SK-N-SH (cell line): Measurements from ENCODE around the gene CCDC174. TPM values are rescaled to one million over a fixed set of nuclear protein-coding genes. Genes with fewer than 3 reads are reported as not detected.

Source experiments
- CTCF ChIA-PET: fragments of 300-600, 350-600 bp; formaldehyde crosslinking; extraction: SDS; loops from one replicate; lab custom pipeline; 2021; lab: Yijun Ruan, JAX
- POLR2A ChIA-PET: fragments of 350-600 bp; sonication (Branson Sonifier 250); formaldehyde crosslinking; extraction: SDS; loops from one replicate; lab custom pipeline; 2020; ENCODE audit warnings: antibody characterized with exemption, inconsistent platforms; lab: Yijun Ruan, JAX
- DNase-seq: peaks from one replicate; pipeline ENCODE4 v3.0.0; 2012
- H2AFZ ChIP-seq: fragments of 200-600 bp; sonication (generic); 2 replicates; pipeline ENCODE4 v1.8.1; 2016; ENCODE audit warnings: antibody characterized with exemption, mild to moderate bottlenecking, low read depth
- H3F3A ChIP-seq: fragments of 200-600 bp; sonication (generic); replicated peaks from 2 replicates; pipeline ENCODE3; 2016; ENCODE audit warnings: antibody characterized with exemption, mild to moderate bottlenecking; ENCODE audit not compliant: insufficient read depth
- H3K27ac ChIP-seq, 2 experiments: fragments of 200-500 bp in 1 of 2; fragments of 200-600 bp in 1 of 2; sonication (Bioruptor generic) in 1 of 2; sonication (generic), shearing (Covaris generic) in 1 of 2; 2 replicates each; pipeline versions ENCODE4 v1.5.1 to v1.6.1; 2014 to 2016; ENCODE audit warnings: low read depth in 2 of 2, inconsistent platforms in 1 of 2, low read length in 1 of 2, mild to moderate bottlenecking in 1 of 2, mixed read lengths in 1 of 2
- H3K27me3 ChIP-seq: fragments of 200-600 bp; sonication (generic), shearing (Covaris generic); 2 replicates; pipeline ENCODE4 v1.6.1; 2016; ENCODE audit warnings: mixed run types; ENCODE audit not compliant: insufficient read depth
- H3K36me3 ChIP-seq, 2 experiments: fragments of 200-500 bp in 1 of 2; fragments of 200-600 bp in 1 of 2; sonication (Bioruptor generic) in 1 of 2; sonication (generic) in 1 of 2; replicated peaks in 1 of 2; 2 replicates each; pipeline versions ENCODE3 to v1.5.1; 2014 to 2016; ENCODE audit warnings: low read length in 1 of 2, mild to moderate bottlenecking in 1 of 2; ENCODE audit not compliant: insufficient read depth in 2 of 2, control insufficient read depth in 1 of 2
- H3K4me1 ChIP-seq, 2 experiments: fragments of 200-500 bp in 1 of 2; fragments of 200-600 bp in 1 of 2; sonication (Bioruptor generic) in 1 of 2; sonication (generic), shearing (Covaris generic) in 1 of 2; 2 replicates each; pipeline versions ENCODE4 v1.5.1 to v1.6.1; 2014 to 2016; ENCODE audit warnings: low read depth in 1 of 2, low read length in 1 of 2, mixed run types in 1 of 2; ENCODE audit not compliant: insufficient read depth in 2 of 2, control insufficient read depth in 1 of 2
- H3K4me2 ChIP-seq: fragments of 200-600 bp; sonication (generic), shearing (Covaris generic); 2 replicates; pipeline ENCODE4 v1.6.1; 2017; ENCODE audit warnings: mixed run types
- H3K4me3 ChIP-seq, 2 experiments: fragments of 200-500 bp in 1 of 2; fragments of 200-600 bp in 1 of 2; sonication (Bioruptor generic) in 1 of 2; sonication (generic), shearing (Covaris generic) in 1 of 2; 2 replicates each; pipeline versions ENCODE4 v1.5.1 to v1.8.1; 2014 to 2016; ENCODE audit warnings: low read depth in 2 of 2, inconsistent platforms in 1 of 2, low read length in 1 of 2, mild to moderate bottlenecking in 1 of 2, mixed read lengths in 1 of 2, moderate library complexity in 1 of 2
- H3K79me2 ChIP-seq: fragments of 200-600 bp; sonication (generic); 2 replicates; pipeline ENCODE4 v1.8.1; 2017; ENCODE audit warnings: mild to moderate bottlenecking; ENCODE audit not compliant: insufficient read depth
- H3K9ac ChIP-seq: fragments of 200-600 bp; sonication (generic); 2 replicates; pipeline ENCODE4 v1.6.1; 2017; ENCODE audit warnings: mixed run types
- H3K9me2 ChIP-seq: fragments of 200-600 bp; sonication (generic); 2 replicates; pipeline ENCODE4 v1.6.1; 2017; ENCODE audit warnings: mixed run types
- H3K9me3 ChIP-seq: fragments of 200-600 bp; sonication (generic); 2 replicates; pipeline ENCODE4 v1.6.1; 2017; ENCODE audit warnings: mixed run types, mild to moderate bottlenecking, moderate library complexity
- H4K20me1 ChIP-seq: fragments of 200-600 bp; sonication (generic); 2 replicates; pipeline ENCODE4 v1.6.1; 2017; ENCODE audit warnings: mild to moderate bottlenecking, mixed run types; ENCODE audit not compliant: insufficient read depth
- CHD2 ChIP-seq: fragments of 150-350 bp; IDR thresholded peaks from 2 replicates; pipeline ENCODE4 v1.6.1; 2018; ENCODE audit warnings: low read length; ENCODE audit not compliant: partially characterized antibody
- EP300 ChIP-seq, 2 experiments: IDR thresholded peaks; 2 replicates each; pipeline versions ENCODE4 v1.4.0 to v1.6.1; 2012; ENCODE audit warnings: borderline replicate concordance in 1 of 2, low read depth in 1 of 2, low read length in 1 of 2
- EZH2phosphoT487 ChIP-seq: fragments of 200-600 bp; sonication (generic); IDR thresholded peaks from 2 replicates; pipeline ENCODE4 v1.6.1; 2017; ENCODE audit warnings: low read depth, mixed run types, mild to moderate bottlenecking, antibody characterized with exemption, moderate library complexity, borderline replicate concordance
- FOXJ3 ChIP-seq: sonication (generic); formaldehyde crosslinking; IDR thresholded peaks from 2 replicates; pipeline ENCODE4 v1.5.1; 2020; ENCODE audit warnings: mild to moderate bottlenecking, missing genetic modification reagents
- GABPA ChIP-seq: IDR thresholded peaks from 2 replicates; pipeline ENCODE4 v1.4.0; 2012; ENCODE audit warnings: low read depth, mild to moderate bottlenecking
- JUND ChIP-seq: IDR thresholded peaks from 2 replicates; pipeline ENCODE4 v1.4.0; 2012
- POLR2AphosphoS5 ChIP-seq: IDR thresholded peaks from 2 replicates; pipeline ENCODE4 v1.6.1; 2012; ENCODE audit warnings: low read depth, low read length
- RAD21 ChIP-seq: IDR thresholded peaks from 2 replicates; pipeline ENCODE4 v1.6.1; 2012; ENCODE audit warnings: mild to moderate bottlenecking, low read length
- RCOR1 ChIP-seq: fragments of 150-350 bp; IDR thresholded peaks from 2 replicates; pipeline ENCODE4 v1.6.1; 2017; ENCODE audit warnings: antibody characterized with exemption, low read length
- RXRA ChIP-seq: IDR thresholded peaks from 2 replicates; pipeline ENCODE4 v1.4.0; 2012; ENCODE audit warnings: low read depth, mild to moderate bottlenecking, borderline replicate concordance
- SIN3A ChIP-seq: IDR thresholded peaks from 2 replicates; pipeline ENCODE4 v1.6.1; 2012; ENCODE audit warnings: low read depth, mild to moderate bottlenecking, low read length, moderate library complexity, borderline replicate concordance
- SMC3 ChIP-seq: IDR thresholded peaks from 2 replicates; pipeline ENCODE4 v1.6.1; 2012; ENCODE audit warnings: low read depth, low read length, improper control_type of control experiment
- TAF1 ChIP-seq: IDR thresholded peaks from 2 replicates; pipeline ENCODE4 v1.6.1; 2012; ENCODE audit warnings: low read depth, mild to moderate bottlenecking, low read length, moderate library complexity, borderline replicate concordance
- TEAD4 ChIP-seq: IDR thresholded peaks from 2 replicates; pipeline ENCODE4 v1.4.0; 2012; ENCODE audit warnings: mild to moderate bottlenecking, borderline replicate concordance; ENCODE audit not compliant: insufficient read depth
- WGBS: methylation state at CpG from one replicate; pipeline ENCODE4 v1.1.6; 2017; ENCODE audit warnings: low lambda C conversion rate; 5-methylcytosine and 5-hydroxymethylcytosine counted together
- polyA plus RNA-seq, 3 experiments: library from polyadenylated mRNA; depleted of rRNA; stranded (reverse); fragments of >200 nt; gene quantifications; 2 replicates each; pipeline ENCODE4 v1.2.3, GENCODE V29; 2012
- TF ChIP-seq, protein P1 (sequence below): fragments of 150-350 bp; IDR thresholded peaks from 2 replicates; pipeline ENCODE4 v1.6.1; 2016; ENCODE audit warnings: mild to moderate bottlenecking, low read depth, low read length

Gene CCDC174
- polyA plus RNA-seq, 1 of the 3 experiments (the other 2 are of a cell fraction), result 6.6 TPM

GRCh38 chr3:14663396-14664135, 12.0 kb downstream of the CCDC174 start:
- POLR2A ChIA-PET, result no interaction called here
- no peak overlapping the region for H3K4me3 ChIP-seq
- H2AFZ ChIP-seq, result no peak overlapping the region
- no peaks in the 10 kb centered on the region for H3K79me2 ChIP-seq
- H3K9ac ChIP-seq, result no peak overlapping the region
- no peaks in the 10 kb centered on the region for H3K9me3 ChIP-seq
- peaks cover 77 to 92% of the 10 kb centered on the region in 2 experiments for H3K36me3 ChIP-seq
- 95% methylated on average over 5 of the region's 5 CpGs for WGBS
- no peak for TF ChIP-seq EZH2phosphoT487
- H3F3A ChIP-seq, result no peaks in the 10 kb centered on the region
- CTCF ChIA-PET, result interaction anchor here (1.1 to 5.6 kb wide), 5 partner anchors 10 to 257 kb away, joined by 3 to 35 read pairs (median 4); partner anchors contain the start of gene C3orf20
- DNase-seq, result no peak
- H3K9me2 ChIP-seq, result no peaks in the 10 kb centered on the region
- H3K4me1 ChIP-seq, result peaks cover 0 to 11% of the 10 kb centered on the region in 2 experiments; a peak in 1 of 4 replicates
- H3K4me2 ChIP-seq, result no peak overlapping the region
- H3K27me3 ChIP-seq, result no peaks in the 10 kb centered on the region
- H4K20me1 ChIP-seq, result no peaks in the 10 kb centered on the region; the same call in 1 of the 2 replicates
- H3K27ac ChIP-seq, result no peak overlapping the region; a peak in 1 of 4 replicates

DNA sequence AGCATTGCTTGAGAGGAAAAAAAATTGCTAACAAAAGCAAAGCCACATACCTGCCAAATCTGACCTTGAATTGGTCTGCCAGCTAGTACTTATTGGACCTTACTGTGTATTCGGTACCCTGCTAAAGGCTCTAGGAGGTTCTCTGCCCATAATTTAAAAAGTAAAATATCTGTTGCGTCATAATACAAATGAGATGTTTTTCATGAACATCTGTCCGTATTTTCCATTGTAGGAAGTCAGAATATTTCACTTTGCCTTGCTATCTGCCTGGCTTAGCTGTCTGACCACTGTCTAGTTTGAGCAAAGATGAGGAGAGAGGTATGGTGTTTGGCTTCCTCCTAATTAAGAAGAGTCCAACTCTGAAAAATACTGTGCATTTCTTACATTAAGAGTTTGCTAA, 12.6 kb downstream of the CCDC174 start:
- TF ChIP-seq CHD2, result no peak
- TF ChIP-seq EZH2phosphoT487, result no peak
- TF ChIP-seq RAD21, result no peak
- no peak for TF ChIP-seq JUND
- TF ChIP-seq, protein P1, sequence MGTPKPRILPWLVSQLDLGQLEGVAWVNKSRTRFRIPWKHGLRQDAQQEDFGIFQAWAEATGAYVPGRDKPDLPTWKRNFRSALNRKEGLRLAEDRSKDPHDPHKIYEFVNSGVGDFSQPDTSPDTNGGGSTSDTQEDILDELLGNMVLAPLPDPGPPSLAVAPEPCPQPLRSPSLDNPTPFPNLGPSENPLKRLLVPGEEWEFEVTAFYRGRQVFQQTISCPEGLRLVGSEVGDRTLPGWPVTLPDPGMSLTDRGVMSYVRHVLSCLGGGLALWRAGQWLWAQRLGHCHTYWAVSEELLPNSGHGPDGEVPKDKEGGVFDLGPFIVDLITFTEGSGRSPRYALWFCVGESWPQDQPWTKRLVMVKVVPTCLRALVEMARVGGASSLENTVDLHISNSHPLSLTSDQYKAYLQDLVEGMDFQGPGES, result no peak
- no peak for TF ChIP-seq TAF1
- no peak for TF ChIP-seq SMC3
- no peak for TF ChIP-seq SIN3A
- TF ChIP-seq GABPA, result no peak
- TF ChIP-seq TEAD4, result no peak
- no peak for TF ChIP-seq FOXJ3 (CRISPR knock-in tag)
- no peak for TF ChIP-seq POLR2AphosphoS5
- TF ChIP-seq EP300 (IDR thresholded peaks at IDR 0.05; ENCODE audit: borderline replicate concordance in 1 of 2, low read depth in 1 of 2, low read length in 1 of 2), result no peak
- no peak for TF ChIP-seq RXRA
- TF ChIP-seq RCOR1, result no peak
- Histone ChIP-seq H3K4me2 (no peak overlapping the region), H4K20me1 (no peaks in the 10 kb centered on the region; the same call in 1 of the 2 replicates), H3K4me3 (no peak overlapping the region), H3K27ac (no peak overlapping the region), H3K9me3 (no peaks in the 10 kb centered on the region), H3K9me2 (no peaks in the 10 kb centered on the region), H3K9ac (no peak overlapping the region), H3K79me2 (no peaks in the 10 kb centered on the region), H3F3A (no peaks in the 10 kb centered on the region), H3K27me3 (no peaks in the 10 kb centered on the region), H3K36me3 (peaks cover 73 to 92% of the 10 kb centered on the region in 2 experiments), H2AFZ (no peak overlapping the region), H3K4me1 (peaks cover 0 to 8% of the 10 kb centered on the region in 2 experiments; a peak in 1 of 4 replicates)
- 93% methylated on average over 3 of the region's 3 CpGs for WGBS
- DNase-seq, result no peak
- ChIA-PET POLR2A (no interaction called here), CTCF (interaction anchor here (1.2 to 5.6 kb wide), 3 partner anchors 10 to 249 kb away, joined by 3 to 35 read pairs (median 5); partner anchors contain the start of gene C3orf20)
